Measurements from ENCODE around the gene SLC37A3.
"Not testable (repeated sequence)": the region's sequence is repeated elsewhere in the genome, so short reads cannot be mapped to it uniquely, and the experiment has no call there.

GRCh38 chr7:140338959-140339358 is 59.4 kb downstream of the SLC37A3 start:
- TF ChIP-seq CTCF, POLR2A (IDR thresholded peaks at IDR 0.05): not testable (repeated sequence)
